A549 (cell line): Measurements from ENCODE around the gene MGAT4D. TPM values are rescaled to one million over a fixed set of nuclear protein-coding genes. Genes with fewer than 3 reads are reported as not detected.

Source experiments
- ATAC-seq, 2 experiments: fragments of 200-7000 bp in 1 of 2; fragments of >200 bp in 1 of 2; cut with Nextera tagmentation in 1 of 2; cut with Tn5 transposase in 1 of 2; 3 replicates each; pipeline versions ENCODE4 v1.8.0 to v1.9.1; 2018 to 2020; ENCODE audit warnings: mild to moderate bottlenecking in 1 of 2, moderate library complexity in 1 of 2
- CTCF ChIA-PET: fragments of 300-600 bp; sonication (Branson Sonifier 250); formaldehyde crosslinking; extraction: SDS; loops from one replicate; lab custom pipeline; 2021; ENCODE audit warnings: antibody characterized with exemption, inconsistent platforms; lab: Yijun Ruan, JAX
- POLR2A ChIA-PET: fragments of 350-600 bp; formaldehyde crosslinking; extraction: SDS; loops from one replicate; lab custom pipeline; 2021; ENCODE audit warnings: antibody characterized with exemption, inconsistent platforms; lab: Yijun Ruan, JAX
- DNase-seq, 2 experiments: peaks; one replicate each; pipeline versions ENCODE4 v3.0.0 to v3.0.0-alpha.2; 2011 to 2016; ENCODE audit warnings: low read depth in 1 of 2, low spot score in 1 of 2
- FAIRE-seq: peaks from 2 replicates; lab custom pipeline; 2011; peaks lifted over from hg19 to GRCh38; lab: Jason Lieb, UNC
- H3K27ac ChIP-seq, 2 experiments: fragments of >200 bp; sonication (Bioruptor Twin); formaldehyde crosslinking; 3 replicates each; pipeline ENCODE4 v1.5.1; 2016 to 2017
- H3K4me1 ChIP-seq: fragments of >200 bp; sonication (Bioruptor Twin); formaldehyde crosslinking; 3 replicates; pipeline ENCODE4 v1.6.1; 2016
- H3K4me2 ChIP-seq: fragments of >200 bp; sonication (Bioruptor Twin); formaldehyde crosslinking; 3 replicates; pipeline ENCODE4 v1.6.1; 2016
- H3K4me3 ChIP-seq: fragments of >200 bp; sonication (Bioruptor Twin); formaldehyde crosslinking; 3 replicates; pipeline ENCODE4 v1.5.1; 2016
- H3K9me3 ChIP-seq: fragments of >200 bp; sonication (Bioruptor Twin); formaldehyde crosslinking; 3 replicates; pipeline ENCODE4 v1.6.1; 2016
- CBX8 ChIP-seq: fragments of 200-600 bp; sonication (generic); IDR thresholded peaks from 2 replicates; pipeline ENCODE4 v1.6.1; 2016
- CHD2 ChIP-seq: fragments of 150-350 bp; IDR thresholded peaks from 2 replicates; pipeline ENCODE4 v1.6.1; 2014; ENCODE audit warnings: low read length; ENCODE audit not compliant: partially characterized antibody
- E2F6 ChIP-seq: IDR thresholded peaks from 2 replicates; pipeline ENCODE4 v1.6.1; 2012; ENCODE audit warnings: low read depth, borderline replicate concordance
- ELK1 ChIP-seq: fragments of 150-350 bp; IDR thresholded peaks from 2 replicates; pipeline ENCODE4 v1.6.1; 2014; ENCODE audit warnings: low read depth, mild to moderate bottlenecking, low read length
- ESRRA ChIP-seq: fragments of 150-350 bp; IDR thresholded peaks from 2 replicates; pipeline ENCODE4 v1.6.1; 2014; ENCODE audit warnings: mild to moderate bottlenecking, low read length, borderline replicate concordance
- FOSL2 ChIP-seq, 2 experiments: fragments of 450-650 bp in 1 of 2; fragments of >200 bp in 1 of 2; sonication (Bioruptor Twin) in 1 of 2; formaldehyde crosslinking; IDR thresholded peaks; 2 replicates each; pipeline versions ENCODE4 v1.5.0 to v1.6.1; 2016 to 2020; ENCODE audit warnings: mild to moderate bottlenecking in 1 of 2, moderate library complexity in 1 of 2
- GATA3 ChIP-seq: IDR thresholded peaks from 2 replicates; pipeline ENCODE4 v1.6.1; 2012; ENCODE audit warnings: borderline replicate concordance
- HDAC2 ChIP-seq: fragments of 200-600 bp; sonication (generic); IDR thresholded peaks from 2 replicates; pipeline ENCODE4 v1.6.1; 2016
- HES2 ChIP-seq: fragments of >200 bp; sonication (Bioruptor Twin); formaldehyde crosslinking; IDR thresholded peaks from 2 replicates; pipeline ENCODE4 v1.6.1; 2016
- HOXB5 ChIP-seq: fragments of 250-450 bp; sonication (Bioruptor Pico); IDR thresholded peaks from 2 replicates; pipeline ENCODE4 v1.5.0; 2020; ENCODE audit warnings: mild to moderate bottlenecking, moderate library complexity
- KDM1A ChIP-seq: fragments of 200-600 bp; sonication (generic); IDR thresholded peaks from 2 replicates; pipeline ENCODE4 v1.6.1; 2016; ENCODE audit warnings: low read depth, mild to moderate bottlenecking
- MAFK ChIP-seq: fragments of 450-650 bp; IDR thresholded peaks from 2 replicates; pipeline ENCODE4 v1.6.1; 2014; ENCODE audit not compliant: partially characterized antibody
- MAX ChIP-seq: IDR thresholded peaks from 2 replicates; pipeline ENCODE4 v1.6.1; 2012
- MAZ ChIP-seq: fragments of 150-350 bp; IDR thresholded peaks from 2 replicates; pipeline ENCODE4 v1.6.1; 2014; ENCODE audit warnings: antibody characterized with exemption, low read depth, low read length, borderline replicate concordance
- NPAS2 ChIP-seq: fragments of 250-450 bp; sonication (Bioruptor Pico); IDR thresholded peaks from 2 replicates; pipeline ENCODE4 v1.8.0; 2022; ENCODE audit warnings: mild to moderate bottlenecking, moderate library complexity, borderline replicate concordance
- PBX3 ChIP-seq: IDR thresholded peaks from 2 replicates; pipeline ENCODE4 v1.6.1; 2012
- POLR2AphosphoS2 ChIP-seq: conservative IDR thresholded peaks from 2 replicates; pipeline ENCODE4 v1.6.1; 2012; ENCODE audit warnings: low read length, improper control_type of control experiment, inconsistent platforms
- RAD21 ChIP-seq, 2 experiments: fragments of >200 bp in 1 of 2; sonication (Bioruptor Twin) in 1 of 2; formaldehyde crosslinking in 1 of 2; IDR thresholded peaks in 1 of 2; conservative IDR thresholded peaks in 1 of 2; 2 replicates in 1 of 2; 3 replicates in 1 of 2; pipeline ENCODE4 v1.6.1; 2012 to 2018; ENCODE audit warnings: inconsistent platforms in 1 of 2
- RFX5 ChIP-seq: fragments of 450-650 bp; IDR thresholded peaks from 2 replicates; pipeline ENCODE4 v1.7.1; 2014; ENCODE audit warnings: antibody characterized with exemption, mild to moderate bottlenecking, moderate library complexity
- RNF2 ChIP-seq: fragments of 200-600 bp; sonication (generic); IDR thresholded peaks from 2 replicates; pipeline ENCODE4 v1.6.1; 2016; ENCODE audit warnings: low read depth, mild to moderate bottlenecking, antibody characterized with exemption, moderate library complexity, borderline replicate concordance
- SMC3 ChIP-seq: fragments of >200 bp; sonication (Bioruptor Twin); formaldehyde crosslinking; IDR thresholded peaks from 3 replicates; pipeline ENCODE4 v1.6.1; 2018; ENCODE audit warnings: inconsistent platforms
- SREBF2 ChIP-seq: fragments of 450-650 bp; IDR thresholded peaks from 2 replicates; pipeline ENCODE4 v1.6.1; 2014; ENCODE audit warnings: mild to moderate bottlenecking, moderate library complexity
- TFCP2L1 ChIP-seq: fragments of 250-450 bp; sonication (Bioruptor Pico); IDR thresholded peaks from 2 replicates; pipeline ENCODE4 v1.5.0; 2021; ENCODE audit warnings: mild to moderate bottlenecking
- ZSCAN20 ChIP-seq: fragments of 250-450 bp; sonication (Bioruptor Pico); IDR thresholded peaks from 2 replicates; pipeline ENCODE4 v1.8.0; 2022; ENCODE audit warnings: mild to moderate bottlenecking, moderate library complexity
- WGBS: methylation state at CpG from one replicate; pipeline ENCODE4 v1.1.6; 2017; ENCODE audit errors: missing lambda C conversion rate; 5-methylcytosine and 5-hydroxymethylcytosine counted together
- polyA plus RNA-seq, 4 experiments: library from polyadenylated mRNA; depleted of rRNA in 3 of 4; stranded (reverse); fragments of >200 nt; fragmentation: RNase III in 1 of 4; extraction: RNeasy Plus Mini Kit Qiagen cat#74134 plus additional on column Dnase treatment in 1 of 4; gene quantifications; 2 replicates in 3 of 4; 3 replicates in 1 of 4; pipeline ENCODE4 v1.2.3, GENCODE V29; 2011 to 2017
- TF ChIP-seq, protein P1 (sequence below): fragments of 200-600 bp; sonication (generic); IDR thresholded peaks from 2 replicates; pipeline ENCODE4 v1.6.1; 2016; ENCODE audit warnings: antibody characterized with exemption, mild to moderate bottlenecking, moderate library complexity

Gene MGAT4D
- polyA plus RNA-seq, 2 of the 4 experiments (the other 2 are of a cell fraction), result not detected

GRCh38 chr4:140406292-140406691, 91.8 kb downstream of the MGAT4D start:
- TF ChIP-seq RAD21 (conservative IDR thresholded peaks at IDR 0.05 in 1 of 2, IDR thresholded peaks at IDR 0.05 in 1 of 2) (no peak), KDM1A (no peak), TFCP2L1 (CRISPR knock-in tag) (no peak), ELK1 (no peak), E2F6 (no peak), ESRRA (no peak), POLR2AphosphoS2 (no peak), HES2 (no peak)
- TF ChIP-seq, protein P1, sequence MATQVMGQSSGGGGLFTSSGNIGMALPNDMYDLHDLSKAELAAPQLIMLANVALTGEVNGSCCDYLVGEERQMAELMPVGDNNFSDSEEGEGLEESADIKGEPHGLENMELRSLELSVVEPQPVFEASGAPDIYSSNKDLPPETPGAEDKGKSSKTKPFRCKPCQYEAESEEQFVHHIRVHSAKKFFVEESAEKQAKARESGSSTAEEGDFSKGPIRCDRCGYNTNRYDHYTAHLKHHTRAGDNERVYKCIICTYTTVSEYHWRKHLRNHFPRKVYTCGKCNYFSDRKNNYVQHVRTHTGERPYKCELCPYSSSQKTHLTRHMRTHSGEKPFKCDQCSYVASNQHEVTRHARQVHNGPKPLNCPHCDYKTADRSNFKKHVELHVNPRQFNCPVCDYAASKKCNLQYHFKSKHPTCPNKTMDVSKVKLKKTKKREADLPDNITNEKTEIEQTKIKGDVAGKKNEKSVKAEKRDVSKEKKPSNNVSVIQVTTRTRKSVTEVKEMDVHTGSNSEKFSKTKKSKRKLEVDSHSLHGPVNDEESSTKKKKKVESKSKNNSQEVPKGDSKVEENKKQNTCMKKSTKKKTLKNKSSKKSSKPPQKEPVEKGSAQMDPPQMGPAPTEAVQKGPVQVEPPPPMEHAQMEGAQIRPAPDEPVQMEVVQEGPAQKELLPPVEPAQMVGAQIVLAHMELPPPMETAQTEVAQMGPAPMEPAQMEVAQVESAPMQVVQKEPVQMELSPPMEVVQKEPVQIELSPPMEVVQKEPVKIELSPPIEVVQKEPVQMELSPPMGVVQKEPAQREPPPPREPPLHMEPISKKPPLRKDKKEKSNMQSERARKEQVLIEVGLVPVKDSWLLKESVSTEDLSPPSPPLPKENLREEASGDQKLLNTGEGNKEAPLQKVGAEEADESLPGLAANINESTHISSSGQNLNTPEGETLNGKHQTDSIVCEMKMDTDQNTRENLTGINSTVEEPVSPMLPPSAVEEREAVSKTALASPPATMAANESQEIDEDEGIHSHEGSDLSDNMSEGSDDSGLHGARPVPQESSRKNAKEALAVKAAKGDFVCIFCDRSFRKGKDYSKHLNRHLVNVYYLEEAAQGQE, result no peak
- H3K4me2 ChIP-seq, result no peak overlapping the region
- H3K4me3 ChIP-seq, result no peak overlapping the region
- no peak for FAIRE-seq
- no peak overlapping the region for H3K27ac ChIP-seq
- POLR2A ChIA-PET, result no interaction called here
- no peak for ATAC-seq
- H3K4me1 ChIP-seq, result no peaks in the 10 kb centered on the region
- CTCF ChIA-PET, result no interaction called here
- H3K9me3 ChIP-seq, result no peaks in the 10 kb centered on the region
- no peak for DNase-seq

DNA sequence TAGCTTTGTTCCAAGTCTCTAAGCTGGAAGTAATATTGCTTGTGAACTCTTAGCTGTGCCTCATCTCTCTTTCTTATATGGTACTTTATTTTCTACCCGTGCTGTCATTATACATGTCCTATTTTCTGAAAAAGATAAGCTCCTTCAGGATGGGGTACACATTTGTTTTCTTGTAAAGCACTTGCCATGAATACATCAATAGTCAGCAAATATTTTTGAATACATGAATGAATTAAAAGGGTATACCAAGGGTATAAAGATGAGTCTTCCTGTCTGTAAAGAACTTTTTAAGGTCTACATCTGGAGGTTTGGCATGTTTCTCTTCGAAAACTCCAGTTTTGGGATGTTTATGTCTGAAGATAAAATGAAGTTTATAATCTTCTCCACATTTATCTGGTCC, 98.0 kb downstream of the MGAT4D start:
- TF ChIP-seq MAZ (no peak), POLR2AphosphoS2 (no peak), RAD21 (conservative IDR thresholded peaks at IDR 0.05 in 1 of 2, IDR thresholded peaks at IDR 0.05 in 1 of 2) (no peak), TFCP2L1 (CRISPR knock-in tag) (no peak), MAFK (peak; percentile 77)
- ATAC-seq (no peak), DNase-seq (no peak), FAIRE-seq (no peak)
- POLR2A ChIA-PET, result no interaction called here
- Histone ChIP-seq H3K9me3 (no peaks in the 10 kb centered on the region), H3K27ac (no peak overlapping the region), H3K4me3 (no peak overlapping the region), H3K4me1 (no peaks in the 10 kb centered on the region), H3K4me2 (no peak overlapping the region)
- 63% methylated on average over 2 of the region's 2 CpGs for WGBS
- CTCF ChIA-PET, result no interaction called here

DNA sequence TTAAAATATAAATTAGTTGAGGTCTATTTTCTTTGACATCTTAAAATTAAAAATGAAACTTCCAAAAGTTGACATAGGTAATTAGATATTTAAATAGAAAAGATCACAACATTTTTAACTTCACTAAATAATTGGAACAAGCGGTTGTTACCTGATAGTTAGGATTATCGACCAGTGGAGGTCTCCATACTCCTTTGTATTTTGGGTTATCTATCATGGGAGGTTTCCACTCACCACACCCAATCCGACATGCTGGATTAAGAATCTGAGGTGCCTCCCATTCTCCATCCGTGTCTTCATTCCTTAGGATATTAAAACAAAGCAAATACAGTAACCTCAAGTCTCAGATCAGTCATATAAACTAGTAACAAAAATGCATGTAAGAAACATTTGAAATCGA, 102.4 kb downstream of the MGAT4D start:
- DNase-seq (no peak), FAIRE-seq (no peak)
- CTCF ChIA-PET, result no interaction called here
- TF ChIP-seq MAFK (no peak), CBX8 (no peak), FOSL2 (IDR thresholded peaks at IDR 0.05) (no peak), FOSL2 (CRISPR knock-in tag; IDR thresholded peaks at IDR 0.05) (no peak), SMC3 (no peak), ELK1 (no peak), GATA3 (no peak), HOXB5 (CRISPR knock-in tag) (no peak), PBX3 (no peak), CHD2 (no peak), RFX5 (no peak), ZSCAN20 (no peak), HDAC2 (no peak), RNF2 (no peak), NPAS2 (CRISPR knock-in tag) (no peak), MAX (no peak), SREBF2 (no peak), E2F6 (no peak), TFCP2L1 (CRISPR knock-in tag) (no peak), KDM1A (no peak)
- TF ChIP-seq, all 56 proteins: peak for 0
- H3K4me3 ChIP-seq, result no peak overlapping the region
- no peak for ATAC-seq
- H3K9me3 ChIP-seq, result no peaks in the 10 kb centered on the region
- no peaks in the 10 kb centered on the region for H3K4me1 ChIP-seq
- WGBS, result 61% methylated on average over 5 of the region's 5 CpGs
- POLR2A ChIA-PET, result no interaction called here
- H3K4me2 ChIP-seq, result no peak overlapping the region
- no peak overlapping the region for H3K27ac ChIP-seq
